HEK293 (cell line): Measurements from ENCODE around the gene CXCL12.

ENCODE experiments used
- CTCF ChIP-seq: fragments of 450-650 bp; formaldehyde crosslinking; IDR thresholded peaks from 2 replicates; pipeline ENCODE4 v1.5.1; 2016; ENCODE audit warnings: missing biosample characterization, missing genetic modification characterization
- HOXC10 ChIP-seq: sonication (generic); formaldehyde crosslinking; IDR thresholded peaks from 2 replicates; pipeline ENCODE4 v1.8.1; 2023; ENCODE audit warnings: mild to moderate bottlenecking, missing genetic modification reagents
- HOXD13 ChIP-seq: sonication (generic); formaldehyde crosslinking; IDR thresholded peaks from 2 replicates; pipeline ENCODE4 v1.8.0; 2022; ENCODE audit warnings: missing genetic modification reagents, borderline replicate concordance
- YY1 ChIP-seq: fragments of 450-650 bp; formaldehyde crosslinking; IDR thresholded peaks from 2 replicates; pipeline ENCODE4 v1.5.1; 2018; ENCODE audit warnings: missing biosample characterization, missing genetic modification characterization
- ZBTB44 ChIP-seq: fragments of 450-650 bp; IDR thresholded peaks from 2 replicates; pipeline ENCODE4 v1.5.1; 2018; ENCODE audit warnings: missing biosample characterization, mild to moderate bottlenecking, missing genetic modification characterization
- ZBTB49 ChIP-seq: fragments of 450-650 bp; formaldehyde crosslinking; IDR thresholded peaks from 2 replicates; pipeline ENCODE4 v1.5.1; 2016; ENCODE audit warnings: missing biosample characterization, missing genetic modification characterization, low read depth
- ZNF2 ChIP-seq: fragments of 450-650 bp; formaldehyde crosslinking; IDR thresholded peaks from 2 replicates; pipeline ENCODE4 v1.5.1; 2016; ENCODE audit warnings: missing biosample characterization, missing genetic modification characterization
- ZNF391 ChIP-seq: fragments of 450-650 bp; formaldehyde crosslinking; IDR thresholded peaks from 2 replicates; pipeline ENCODE4 v1.5.1; 2016; ENCODE audit warnings: low read depth, missing biosample characterization, missing genetic modification characterization, borderline replicate concordance
- ZNF416 ChIP-seq: fragments of 450-650 bp; formaldehyde crosslinking; IDR thresholded peaks from 2 replicates; pipeline ENCODE4 v1.5.1; 2016; ENCODE audit warnings: missing biosample characterization, missing genetic modification characterization
- ZNF423 ChIP-seq: fragments of 450-650 bp; formaldehyde crosslinking; IDR thresholded peaks from 2 replicates; pipeline ENCODE4 v1.5.1; 2016; ENCODE audit warnings: missing biosample characterization, missing genetic modification characterization
- ZNF768 ChIP-seq: fragments of 450-650 bp; formaldehyde crosslinking; IDR thresholded peaks from 2 replicates; pipeline ENCODE4 v1.5.1; 2018; ENCODE audit warnings: missing biosample characterization, mild to moderate bottlenecking, missing genetic modification characterization

GRCh38 chr10:44396671-44397191 is 11.8 kb upstream of the CXCL12 start:
- TF ChIP-seq YY1 (no peak), ZNF391 (no peak), CTCF (no peak), ZNF423 (tag by site-specific recombination) (no peak), ZBTB44 (no peak), ZBTB49 (tag by site-specific recombination) (no peak), HOXC10 (no peak), ZNF768 (no peak), ZNF416 (no peak), HOXD13 (no peak), ZNF2 (tag by site-specific recombination) (no peak)
